Activated T-cell treated with anti-CD3 and anti-CD28 coated beads for 48 hours (primary cell): ENCODE data around the gene NSMCE4A.
"Not testable (repeated sequence)": the region's sequence is repeated elsewhere in the genome, so short reads cannot be mapped to it uniquely, and the experiment has no call there.

Source experiments
- DNase-seq: peaks from one replicate; pipeline ENCODE4 v3.0.0-alpha.2; 2020; ENCODE audit warnings: low read depth

NSMCE4A gene, protein sequence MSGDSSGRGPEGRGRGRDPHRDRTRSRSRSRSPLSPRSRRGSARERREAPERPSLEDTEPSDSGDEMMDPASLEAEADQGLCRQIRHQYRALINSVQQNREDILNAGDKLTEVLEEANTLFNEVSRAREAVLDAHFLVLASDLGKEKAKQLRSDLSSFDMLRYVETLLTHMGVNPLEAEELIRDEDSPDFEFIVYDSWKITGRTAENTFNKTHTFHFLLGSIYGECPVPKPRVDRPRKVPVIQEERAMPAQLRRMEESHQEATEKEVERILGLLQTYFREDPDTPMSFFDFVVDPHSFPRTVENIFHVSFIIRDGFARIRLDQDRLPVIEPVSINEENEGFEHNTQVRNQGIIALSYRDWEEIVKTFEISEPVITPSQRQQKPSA

DNA sequence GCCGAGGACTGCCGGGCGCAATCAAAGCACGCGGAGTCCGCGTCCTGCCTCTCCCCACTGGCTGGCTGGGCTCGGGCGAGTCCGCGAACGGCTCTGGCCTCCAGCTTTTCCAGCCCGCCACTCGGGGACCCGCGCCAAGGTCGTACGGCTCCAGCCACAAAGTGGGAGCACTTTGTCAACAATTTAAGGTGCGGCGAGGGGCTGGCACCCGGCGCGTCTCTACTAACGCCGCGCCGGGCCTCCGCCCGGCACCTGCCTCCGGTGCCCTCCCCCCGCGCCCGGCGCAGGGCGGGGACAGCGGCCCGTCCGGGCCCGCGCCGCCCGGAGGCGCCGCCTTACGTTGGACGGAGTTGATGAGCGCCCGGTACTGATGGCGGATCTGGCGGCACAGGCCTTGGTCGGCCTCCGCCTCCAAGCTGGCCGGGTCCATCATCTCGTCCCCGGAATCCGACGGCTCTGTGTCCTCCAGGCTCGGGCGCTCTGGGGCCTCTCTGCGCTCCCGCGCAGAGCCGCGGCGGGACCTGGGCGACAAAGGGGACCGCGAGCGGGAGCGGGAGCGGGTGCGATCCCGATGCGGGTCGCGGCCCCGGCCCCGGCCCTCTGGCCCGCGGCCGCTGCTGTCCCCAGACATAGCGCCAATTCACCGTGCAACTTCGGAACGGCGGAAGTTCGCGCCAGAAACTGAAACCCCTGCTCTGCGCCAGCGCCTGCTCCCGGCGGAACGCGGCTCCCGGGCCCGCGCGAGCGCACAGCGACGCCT, at the start of gene NSMCE4A:
Gene NSMCE4A (minus strand): TSS at position 683 of the 760 bp plus-strand sequence. CDS start 52 bp downstream, at position 631.
- peak; percentile 79 for DNase-seq

DNA sequence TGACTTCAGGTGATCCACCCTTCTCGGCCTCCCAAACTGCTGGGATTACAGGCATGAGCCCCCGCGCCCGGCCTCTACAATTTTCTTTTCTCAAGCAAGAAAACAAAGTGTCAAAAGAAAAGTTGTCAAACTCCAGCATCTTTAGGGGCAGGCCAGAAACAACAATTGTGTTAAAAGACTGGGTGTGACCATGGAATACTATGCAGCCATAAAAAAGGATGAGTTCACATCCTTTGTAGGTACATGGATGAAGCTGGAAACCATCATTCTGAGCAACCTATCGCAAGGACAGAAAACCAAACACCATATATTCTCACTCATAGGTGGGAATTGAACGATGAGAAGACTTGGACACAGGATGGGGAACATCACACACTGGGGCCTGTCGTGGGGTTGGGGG, 48.2 kb upstream of the NSMCE4A start:
- DNase-seq = not testable (repeated sequence)

DNA sequence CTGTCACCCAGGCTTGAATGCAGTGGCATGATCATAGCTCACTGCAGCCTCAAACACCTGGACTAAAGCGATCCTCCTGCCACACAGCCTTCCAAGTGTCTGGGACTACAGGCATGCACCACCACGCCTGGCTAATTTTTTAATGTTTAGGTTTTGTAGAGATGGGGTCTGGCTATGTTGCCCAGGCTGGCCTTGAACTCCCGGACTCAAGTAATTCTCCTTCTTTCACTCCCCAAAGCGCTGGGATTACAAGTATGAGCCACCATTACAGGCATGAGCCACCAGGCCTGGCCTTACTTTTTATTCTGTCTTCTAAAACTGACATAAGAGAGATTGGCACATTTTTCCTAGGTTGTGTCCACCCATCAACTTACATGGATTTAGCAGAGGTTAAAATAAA, 47.3 kb upstream of the NSMCE4A start:
- DNase-seq = no peak

DNA sequence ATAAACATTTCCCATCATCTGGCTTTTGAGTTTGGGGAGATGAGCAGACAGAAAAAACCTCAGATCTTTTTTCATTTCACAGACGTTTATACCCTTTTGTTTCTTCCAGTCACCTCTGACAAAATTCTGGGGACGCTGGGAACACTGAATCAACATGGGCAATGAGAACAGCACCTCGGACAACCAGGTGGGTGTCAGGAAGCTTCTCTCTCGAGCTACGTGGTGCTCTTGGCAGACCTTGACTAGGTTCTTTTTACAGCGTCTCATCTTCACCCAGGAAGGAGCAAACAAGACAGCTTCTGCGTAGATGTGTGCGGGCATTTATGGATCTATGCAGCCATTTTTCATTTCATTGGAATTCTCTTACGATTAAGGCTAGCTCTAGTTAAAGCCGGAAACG, 46.8 kb upstream of the NSMCE4A start:
- no peak for DNase-seq

DNA sequence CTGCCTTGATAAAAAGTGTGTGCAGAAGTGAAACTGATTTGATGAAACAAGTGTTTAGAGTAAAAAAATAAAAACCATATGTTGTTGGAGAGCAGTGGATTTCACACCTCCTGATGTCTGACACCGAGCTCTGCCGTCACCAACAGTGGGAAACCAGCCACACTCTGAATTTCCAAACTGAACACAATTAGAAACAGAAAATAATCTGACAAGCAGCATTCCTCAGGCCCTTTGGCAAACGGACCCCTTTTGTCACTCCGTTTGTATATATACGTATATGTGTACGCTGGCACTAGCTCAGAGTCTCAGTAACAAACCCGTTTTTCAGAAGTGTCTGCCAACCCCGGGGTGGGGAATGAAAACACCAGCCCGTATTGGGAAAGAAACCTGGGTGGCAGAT, 46.4 kb upstream of the NSMCE4A start:
- DNase-seq = no peak

DNA sequence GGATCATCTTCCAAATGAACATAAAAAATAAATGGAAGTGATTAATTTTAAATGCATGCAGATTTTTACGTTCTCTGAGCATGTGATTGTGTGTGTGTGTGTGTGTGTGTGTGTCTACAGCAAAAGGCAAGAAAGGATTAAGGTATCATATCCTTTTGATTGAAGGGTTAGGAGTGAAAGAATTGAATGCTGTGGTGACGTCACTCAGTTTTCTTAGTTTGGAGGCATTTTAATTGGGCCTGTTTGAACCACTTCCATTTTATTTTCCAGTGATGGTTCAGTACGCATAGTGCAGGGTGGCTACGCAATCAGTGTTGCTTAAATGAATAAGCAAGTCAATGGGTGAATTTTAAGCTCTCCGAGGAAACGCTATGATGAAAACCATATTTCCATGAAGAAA, 45.2 kb upstream of the NSMCE4A start:
- DNase-seq = no peak

DNA sequence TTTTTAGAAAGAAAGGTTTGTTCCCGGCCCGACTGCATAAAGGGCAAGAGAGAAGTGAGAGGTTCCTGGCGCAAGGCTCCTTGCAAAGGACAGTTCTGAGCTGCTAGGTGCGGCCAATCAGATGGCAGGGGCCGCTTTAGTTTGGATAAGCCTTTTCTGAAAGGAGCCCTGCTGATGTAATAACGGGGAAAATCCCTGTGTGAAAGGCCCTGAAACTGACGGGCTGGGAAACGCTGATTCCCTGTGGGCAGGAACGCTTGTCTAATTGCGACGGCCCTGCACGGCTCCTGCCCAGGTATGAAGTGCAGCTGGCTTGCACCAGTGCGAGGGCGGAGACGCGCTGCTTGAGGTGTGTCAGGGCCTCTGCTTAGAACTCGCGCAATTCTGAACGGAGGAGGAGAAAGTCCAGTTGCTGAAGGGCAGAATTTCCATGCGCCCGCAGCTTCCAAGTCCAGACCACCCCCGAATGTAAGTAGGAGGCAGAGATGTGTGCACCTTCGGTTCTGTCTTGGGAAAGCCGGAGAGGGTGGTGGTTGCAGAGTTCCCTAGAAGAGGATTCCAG, 44.5 kb upstream of the NSMCE4A start:
- DNase-seq = no peak

DNA sequence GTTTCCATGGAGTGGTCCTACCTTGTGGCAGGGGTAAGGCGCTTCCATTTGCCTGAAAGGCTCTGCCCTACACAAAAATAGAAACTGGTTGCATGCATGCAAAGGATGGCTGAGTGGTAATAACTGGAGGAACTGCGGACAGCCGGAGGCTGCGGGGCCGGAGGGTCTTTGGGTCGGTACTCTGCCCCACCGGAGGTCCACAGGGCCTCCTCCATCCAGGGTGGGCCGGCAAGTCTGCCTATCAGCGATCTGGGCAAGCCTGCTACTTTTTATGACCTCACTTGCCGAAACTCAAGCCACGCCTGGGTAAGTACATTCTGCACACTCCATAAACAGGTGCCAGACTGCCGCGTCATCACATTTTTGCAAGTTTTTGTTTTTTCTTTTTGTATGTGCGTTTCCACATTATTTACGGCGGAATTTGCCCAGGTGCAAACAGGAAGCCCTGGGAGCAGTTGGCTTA, 44.0 kb upstream of the NSMCE4A start:
- no peak for DNase-seq

DNA sequence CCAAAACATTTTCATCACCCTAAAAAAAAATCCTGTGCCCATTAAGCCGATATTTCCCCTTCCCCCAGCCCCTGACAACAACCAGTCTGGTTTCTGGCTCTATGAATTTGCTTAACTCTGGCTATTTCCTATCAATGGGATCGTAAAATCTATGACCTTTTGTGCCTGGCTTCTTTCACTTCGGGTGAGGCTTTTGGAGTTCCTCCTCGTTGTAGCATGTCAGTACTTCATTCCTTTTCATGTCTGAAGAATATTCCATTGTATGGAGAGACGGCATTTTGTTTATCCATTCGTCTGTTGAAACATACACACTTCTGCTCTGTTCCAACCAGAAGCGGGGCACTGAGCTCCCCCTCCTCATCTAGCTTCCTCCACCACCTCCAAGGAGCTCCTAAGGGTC, 43.5 kb upstream of the NSMCE4A start:
- DNase-seq = no peak

DNA sequence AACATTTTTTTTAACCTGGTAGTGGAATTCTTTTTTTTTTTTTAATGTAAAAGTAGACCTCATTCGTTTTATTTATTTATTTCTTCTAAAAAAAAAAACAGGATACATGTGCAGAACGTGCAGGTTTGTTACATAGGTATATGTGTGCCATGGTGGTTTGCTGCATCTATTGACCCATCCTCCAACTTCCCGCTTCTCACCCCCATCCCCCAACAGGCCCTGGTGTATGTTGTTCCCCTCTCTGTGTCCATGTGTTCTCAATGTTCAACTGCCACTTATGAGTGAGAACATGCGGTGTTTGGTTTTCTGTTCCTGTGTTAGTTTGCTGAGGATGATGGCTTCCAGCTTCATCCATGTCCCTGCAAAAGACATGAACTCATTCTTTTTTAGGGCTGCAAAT, 42.9 kb upstream of the NSMCE4A start:
- DNase-seq = not testable (repeated sequence)

DNA sequence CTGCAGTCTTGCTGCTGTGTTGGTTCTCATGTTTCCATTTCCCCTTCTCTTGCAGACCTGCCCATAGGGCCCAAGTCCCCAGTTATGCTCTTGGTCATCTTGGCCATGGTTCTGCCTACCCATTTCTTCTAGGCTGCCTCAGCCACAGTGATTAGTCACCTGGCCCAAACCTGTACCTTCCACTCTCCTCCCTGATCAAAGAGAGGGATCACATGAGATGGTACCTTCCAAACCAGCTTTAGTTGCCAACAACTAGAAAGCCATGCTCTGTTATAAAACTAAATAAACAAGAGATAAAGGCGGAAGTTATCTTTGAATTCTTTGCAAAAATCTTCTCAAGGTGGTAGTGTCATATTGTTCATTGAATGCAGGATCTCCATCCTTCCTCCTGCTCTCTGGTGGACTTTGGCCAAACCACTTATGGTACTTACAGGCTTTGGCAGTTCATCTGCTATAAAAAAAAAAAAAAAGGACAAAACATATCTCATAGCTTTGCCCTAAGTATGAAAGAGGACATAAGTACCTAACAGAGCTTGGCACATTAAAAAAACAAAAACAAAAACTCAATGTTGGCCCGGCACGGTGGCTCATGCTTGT, 39.7 kb upstream of the NSMCE4A start:
- no peak for DNase-seq

DNA sequence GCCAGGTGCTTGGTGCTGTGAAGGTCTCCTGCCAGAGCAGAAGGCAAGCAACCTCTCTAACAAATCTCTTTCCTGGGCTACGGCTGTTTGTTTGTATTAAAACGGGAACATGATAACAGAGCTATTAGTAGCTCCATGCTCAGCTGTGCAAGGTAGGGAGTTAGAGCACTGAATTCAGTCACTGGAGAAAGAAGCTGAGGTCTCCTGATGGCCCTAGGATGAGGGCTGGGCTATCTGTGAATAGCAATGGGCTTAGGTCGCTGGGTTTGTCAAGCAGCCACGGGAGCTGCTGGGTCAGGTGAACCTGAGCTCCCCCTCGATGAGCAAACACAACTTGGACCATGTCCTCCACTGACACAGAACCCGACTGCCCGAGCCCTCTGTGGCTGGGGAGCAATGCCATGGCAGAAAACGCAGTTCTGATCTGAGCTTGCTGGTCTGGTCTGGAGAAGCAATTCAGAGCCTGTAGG, 38.3 kb upstream of the NSMCE4A start:
- no peak for DNase-seq

DNA sequence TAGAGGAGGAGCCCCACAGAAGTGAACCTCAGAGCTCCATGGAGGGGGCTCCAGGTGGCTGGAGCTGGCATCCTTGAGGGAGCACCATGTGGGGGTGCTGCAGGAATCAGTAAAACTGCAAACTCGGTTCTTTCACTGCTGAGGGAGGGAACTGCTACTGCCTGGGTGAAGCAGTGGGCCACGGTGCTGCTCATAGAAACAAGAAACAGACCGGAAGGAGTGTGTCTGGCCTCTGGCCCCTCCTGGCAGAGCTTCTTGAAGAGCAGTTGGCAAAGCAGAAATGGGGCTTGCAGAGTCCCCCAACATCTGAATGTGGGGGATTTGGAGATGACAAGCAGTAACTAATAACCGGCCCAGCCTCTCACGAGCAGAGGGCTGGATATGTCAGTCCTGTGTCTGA, 37.7 kb upstream of the NSMCE4A start:
- no peak for DNase-seq

DNA sequence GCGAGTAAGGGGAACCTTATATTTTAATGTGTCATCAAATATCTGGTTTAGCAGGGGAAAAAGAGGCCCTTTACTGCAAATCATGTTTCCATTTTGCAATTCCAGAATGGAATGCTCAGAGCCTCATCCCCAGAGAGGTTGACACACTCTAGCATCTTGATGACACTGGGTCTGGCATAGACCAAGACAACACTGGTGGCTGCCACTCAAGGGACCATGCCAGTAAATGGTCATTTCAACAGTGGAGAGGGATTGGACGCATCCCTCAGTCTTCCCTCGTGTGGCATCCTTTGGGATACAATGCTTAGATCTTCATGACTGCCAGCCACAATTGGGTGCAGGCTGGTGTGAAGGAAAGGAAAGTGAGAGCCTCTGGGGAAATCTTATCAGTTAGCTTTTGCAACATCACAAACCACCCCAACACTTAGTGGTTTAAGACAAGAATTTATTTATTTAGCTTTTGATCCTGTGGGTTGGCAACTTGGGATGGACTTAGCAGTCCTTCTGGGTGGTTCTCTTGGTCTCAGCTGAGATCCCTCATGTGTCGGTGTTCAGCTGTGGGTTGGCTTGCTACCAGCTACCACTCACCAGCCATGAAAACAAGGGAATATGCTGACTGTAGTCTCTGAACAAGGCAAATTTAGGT, 35.5 kb upstream of the NSMCE4A start:
- DNase-seq = no peak

DNA sequence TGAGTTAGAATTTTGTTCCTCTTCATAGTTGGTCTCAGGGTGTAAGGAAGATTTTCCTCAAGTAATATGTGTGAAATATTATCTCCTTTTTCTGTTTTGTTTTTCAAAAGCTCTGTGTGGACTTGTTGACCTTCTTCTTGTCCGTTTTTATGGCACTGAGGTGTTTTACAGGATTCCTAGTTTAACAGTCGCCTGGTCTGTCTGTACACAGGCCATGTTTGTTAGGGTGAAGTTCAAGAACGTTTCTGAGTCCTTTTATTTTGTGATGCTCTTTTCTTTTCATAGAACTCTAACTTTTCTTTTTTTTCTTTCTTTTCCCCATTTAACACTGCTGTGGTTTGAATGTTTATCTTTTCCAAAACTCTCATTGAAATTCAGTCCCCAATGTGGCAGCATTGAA, 32.4 kb upstream of the NSMCE4A start:
- no peak for DNase-seq

DNA sequence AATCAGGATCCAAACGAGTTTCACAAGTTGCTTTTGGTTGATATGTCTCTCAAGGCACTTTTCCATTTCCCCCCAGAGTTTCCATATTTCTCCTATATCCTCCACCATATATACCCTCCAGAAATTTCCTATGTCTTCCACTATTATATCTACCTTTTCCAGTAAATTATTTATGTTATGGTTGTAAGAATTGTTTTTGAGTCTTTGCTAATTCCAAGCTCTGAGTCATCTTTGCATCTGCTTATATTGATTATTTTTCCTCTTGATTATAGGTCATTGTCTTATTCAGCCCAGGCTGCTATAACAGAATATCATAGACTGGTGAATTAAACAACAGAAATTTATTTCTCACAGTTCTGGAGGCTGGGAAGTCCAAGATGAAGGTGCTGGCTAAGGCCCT, 26.7 kb upstream of the NSMCE4A start:
- no peak for DNase-seq

DNA sequence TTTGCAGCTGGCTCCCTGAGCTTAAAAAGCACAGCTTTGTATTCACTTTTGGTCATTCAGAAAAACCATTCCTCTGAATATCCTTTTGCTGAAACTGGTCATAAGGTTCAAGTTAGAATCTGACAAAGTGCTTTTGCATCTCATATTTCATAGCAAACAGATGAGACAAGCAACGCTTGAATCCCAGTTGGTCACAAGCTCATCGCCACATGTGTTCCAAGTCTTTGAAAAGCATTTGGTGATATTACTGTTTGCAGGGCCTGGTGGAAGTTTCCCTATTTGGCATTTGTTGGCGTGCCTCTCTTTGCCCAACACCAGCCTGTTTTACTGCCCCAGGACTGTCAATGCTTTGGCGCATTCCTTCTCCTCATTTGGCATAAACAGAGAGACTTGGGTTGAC, 24.3 kb upstream of the NSMCE4A start:
- no peak for DNase-seq

DNA sequence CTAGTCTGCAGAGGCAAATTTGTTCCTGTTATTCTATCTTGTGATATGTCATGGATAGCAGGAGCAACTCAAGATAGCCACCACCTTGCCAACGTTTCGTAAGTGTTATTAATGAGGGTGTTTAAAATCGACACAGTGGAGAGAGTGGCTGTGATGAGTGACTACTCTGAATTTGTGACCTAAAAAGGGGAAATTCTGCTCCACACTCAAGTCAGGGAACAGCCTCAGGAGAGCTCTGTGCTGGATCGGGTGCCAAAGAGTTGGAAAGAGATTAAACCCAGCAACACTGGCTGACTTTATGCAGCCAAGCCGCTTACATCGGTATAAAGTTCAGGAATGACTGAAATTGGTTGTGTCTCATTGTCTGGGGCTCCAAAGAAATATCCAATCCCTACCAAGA, 23.4 kb upstream of the NSMCE4A start:
- no peak for DNase-seq

DNA sequence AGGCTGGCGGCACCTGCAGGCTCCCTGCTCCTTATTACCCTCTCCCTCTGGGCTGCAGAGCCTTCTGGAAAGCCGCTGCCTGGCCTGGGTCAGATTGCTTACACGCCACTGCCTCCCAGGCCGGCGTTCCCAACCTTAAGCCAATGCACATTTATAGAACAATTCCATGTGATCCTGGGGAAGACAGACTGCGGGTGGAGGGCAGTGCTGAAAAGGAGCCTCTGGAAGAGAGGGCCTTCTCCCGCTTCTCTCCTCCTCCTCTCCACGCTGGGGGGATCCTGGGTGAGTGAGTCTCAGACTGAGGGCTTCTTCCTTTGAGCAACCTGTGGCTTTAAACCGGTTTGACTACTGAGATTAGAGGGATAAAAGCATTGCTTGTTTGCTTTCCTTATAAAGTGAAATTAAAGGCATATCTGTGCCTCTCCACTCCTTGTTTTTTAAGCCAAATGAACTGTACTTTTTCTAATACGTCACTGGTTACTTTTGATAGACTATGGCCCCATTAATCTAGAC, 19.5 kb upstream of the NSMCE4A start:
- no peak for DNase-seq

DNA sequence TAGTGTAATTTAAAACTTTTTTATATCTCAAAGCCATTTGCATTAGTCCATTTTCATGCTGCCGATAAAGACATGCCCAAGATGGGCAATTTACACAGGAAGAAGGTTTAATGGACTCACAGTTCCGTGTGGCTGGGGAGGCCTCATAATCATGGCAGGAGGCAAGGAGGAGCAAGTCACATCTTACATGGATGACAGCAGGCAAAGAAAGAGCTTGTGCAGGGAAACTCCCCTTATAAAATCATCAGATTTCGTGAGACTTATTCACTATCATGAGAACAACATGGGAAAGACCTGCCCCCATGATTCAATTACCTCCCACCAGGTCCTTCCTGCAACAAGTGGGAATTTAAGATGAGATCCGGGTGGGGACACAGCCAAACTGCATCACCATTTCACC, 16.7 kb upstream of the NSMCE4A start:
- not testable (repeated sequence) for DNase-seq

DNA sequence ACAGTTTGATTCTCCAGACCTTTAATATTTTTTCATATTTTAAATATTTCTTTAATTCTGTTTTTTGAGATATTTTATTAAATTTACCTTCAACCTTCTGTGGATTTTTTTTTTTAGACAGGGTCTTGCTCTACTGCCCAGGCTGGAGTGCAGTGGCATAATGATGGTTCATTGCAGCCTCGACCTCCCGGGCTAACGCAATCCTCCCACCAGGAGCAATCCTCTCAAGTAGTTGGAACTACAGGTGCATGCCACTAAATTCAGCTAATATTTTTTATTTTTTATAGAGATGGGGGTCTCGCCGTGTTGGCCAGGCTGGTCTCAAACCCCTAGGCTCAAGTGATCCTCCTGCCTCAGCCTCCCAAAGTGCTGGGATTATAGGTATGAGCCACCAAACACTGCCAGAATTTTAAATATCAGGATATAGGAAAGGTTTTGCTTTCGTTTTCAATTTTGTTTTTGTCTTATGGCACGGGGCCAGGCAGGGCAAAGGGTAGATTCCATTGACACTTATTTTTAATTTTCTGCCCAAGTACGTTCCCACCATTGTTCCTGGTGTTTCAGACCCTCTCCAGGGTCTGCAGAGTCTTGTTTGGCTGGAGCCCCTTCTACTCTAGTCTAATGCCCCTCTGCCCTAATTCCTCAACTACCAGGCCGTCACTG, 15.1 kb upstream of the NSMCE4A start:
- DNase-seq = no peak
